HG03175 (cell line): ENCODE results near the gene CD82.
A peak's percentile ranks its signal among the peaks of the same experiment; 100 is the strongest.

Source experiments
- ATAC-seq: cut with Tn5 transposase; IDR thresholded peaks from one replicate; pipeline ENCODE4 v1.9.1; 2021; ENCODE audit warnings: mild to moderate bottlenecking, moderate library complexity; ENCODE audit not compliant: unreplicated experiment

Gene CD82

GRCh38 chr11:44597358-44598012, 32.0 kb downstream of the CD82 start:
- no peak for ATAC-seq

GRCh38 chr11:44598831-44599230, 33.4 kb downstream of the CD82 start:
- ATAC-seq, result no peak

- no peak for ATAC-seq
These were observed 34.8 kb downstream of the CD82 start for GRCh38 chr11:44600261-44600660.

- peak; percentile 30 for ATAC-seq
These were observed 35.4 kb downstream of the CD82 start for GRCh38 chr11:44600839-44601383.

GRCh38 chr11:44601471-44602370, 36.3 kb downstream of the CD82 start:
- ATAC-seq, result peak; percentile 55

GRCh38 chr11:44602891-44603310, 37.4 kb downstream of the CD82 start:
- no peak for ATAC-seq

- ATAC-seq, result no peak
These were observed 38.7 kb downstream of the CD82 start for GRCh38 chr11:44604171-44604581.

- no peak for ATAC-seq
These were observed 39.7 kb downstream of the CD82 start for GRCh38 chr11:44605068-44605708.

- ATAC-seq, result no peak
These were observed 40.5 kb downstream of the CD82 start for GRCh38 chr11:44605965-44606364.

- ATAC-seq, result no peak
These were observed 41.0 kb downstream of the CD82 start for GRCh38 chr11:44606472-44606871.

- no peak for ATAC-seq
These were observed 42.0 kb downstream of the CD82 start for GRCh38 chr11:44607319-44607962.

GRCh38 chr11:44607987-44608386, 42.5 kb downstream of the CD82 start:
- no peak for ATAC-seq

- no peak for ATAC-seq
These were observed 43.2 kb downstream of the CD82 start for GRCh38 chr11:44608651-44608990.

GRCh38 chr11:44608991-44609782, 43.7 kb downstream of the CD82 start:
- peak; percentile 61 for ATAC-seq

GRCh38 chr11:44609783-44610155, 44.3 kb downstream of the CD82 start:
- no peak for ATAC-seq

GRCh38 chr11:44610186-44610955, 44.9 kb downstream of the CD82 start:
- no peak for ATAC-seq

- no peak for ATAC-seq
These were observed 45.6 kb downstream of the CD82 start for GRCh38 chr11:44611088-44611487.

- peak; percentile 44 for ATAC-seq
These were observed 46.4 kb downstream of the CD82 start for GRCh38 chr11:44611687-44612434.

- ATAC-seq, result no peak
These were observed 47.7 kb downstream of the CD82 start for GRCh38 chr11:44613153-44613552.
